Ovary (tissue), 9 donors: Measurements from ENCODE around the gene SOWAHD. TPM values are rescaled to one million over a fixed set of nuclear protein-coding genes. Genes with fewer than 3 reads are reported as not detected.
A peak's percentile ranks its signal among the peaks of the same experiment; 100 is the strongest.

Experiments used
- DNase-seq, 5 donors: peaks; one replicate each; pipeline ENCODE4 v3.0.0-alpha.2; 2019 to 2020
- H3K27ac ChIP-seq, 2 donors: fragments of 200-600 bp; one replicate each; pipeline versions ENCODE4 v1.5.1 to v1.8.0; 2019 to 2022
- H3K27me3 ChIP-seq: fragments of 200-600 bp; one replicate; pipeline ENCODE4 v1.8.0; 2022
- H3K36me3 ChIP-seq: fragments of 200-600 bp; sonication (generic); one replicate; pipeline ENCODE4 v1.5.1; 2019
- H3K4me1 ChIP-seq: one replicate; pipeline ENCODE4 v1.8.1; 2013; ENCODE audit warnings: mild to moderate bottlenecking, moderate library complexity; ENCODE audit not compliant: insufficient read depth
- H3K4me3 ChIP-seq: fragments of 200-600 bp; sonication (generic); one replicate; pipeline ENCODE4 v1.5.1; 2017
- H3K9me3 ChIP-seq, 2 donors: fragments of 200-600 bp in 1 of 2; sonication (generic) in 1 of 2; one replicate each; pipeline versions ENCODE4 v1.5.1 to v1.8.1; 2013 to 2019; ENCODE audit warnings: mild to moderate bottlenecking in 1 of 2, moderate library complexity in 1 of 2
- EP300 ChIP-seq: sonication (generic); formaldehyde crosslinking; IDR thresholded peaks from one replicate; pipeline ENCODE4 v1.6.1; 2017; ENCODE audit warnings: antibody characterized with exemption
- POLR2A ChIP-seq: fragments of 450-650 bp; IDR thresholded peaks from one replicate; pipeline ENCODE4 v1.6.1; 2017; ENCODE audit warnings: antibody characterized with exemption, mild to moderate bottlenecking, moderate library complexity
- WGBS, 3 donors: extraction: QIAGEN DNeasy Blood & Tissue Kit in 1 of 3; methylation state at CpG; one replicate each; pipeline versions ENCODE4 v1.1.5 to v1.1.7; 2013 to 2017; 5-methylcytosine and 5-hydroxymethylcytosine counted together
- intact Hi-C, 4 donors: fragments of 100-400 bp; cut with DNase I; formaldehyde crosslinking; loops; one replicate each; pipeline versions ENCODE4 v1.11.0 to v1.15.1; 2022 to 2023
- polyA plus RNA-seq, 2 donors: library from polyadenylated mRNA; stranded (reverse); fragments of 200-250 nt in 1 of 2; fragments of 350-450 nt in 1 of 2; fragmentation: Illumina TruSeq in 1 of 2; extraction: RNeasy Lipid Tissue Mini Kit (QIAGEN cat#74804) in 1 of 2; gene quantifications; one replicate each; pipeline ENCODE4 v1.2.3, GENCODE V29; 2013 to 2014
- total RNA-seq, 7 donors: library from RNA; depleted of rRNA in 2 of 7; stranded (reverse); fragments of >200 nt in 2 of 7; fragmentation: NEBNext Ultra II Directional in 3 of 7; extraction: Animal tissue kit (Norgen Biotek cat#: 25700) in 3 of 7; gene quantifications; one replicate each; pipeline versions ENCODE4 v1.1.0 to v1.2.4, GENCODE V29; 2016 to 2023
- TF ChIP-seq, protein P1 (sequence below), 3 donors: fragments of 450-650 bp in 2 of 3; fragments of 200-600 bp in 1 of 3; IDR thresholded peaks; one replicate each; pipeline versions ENCODE4 v1.5.1 to v1.8.0; 2016 to 2022; ENCODE audit warnings: antibody characterized with exemption in 3 of 3, mild to moderate bottlenecking in 1 of 3
- donor health status: DM: no; HTN: no; CAD: no; lungs with moderate emphysema.
- donor health status: DM: no; HTN: no; CAD: no.
- donor health status: Bipolar disorder and iron deficiency.
- donor health status: DM: yes; HTN: yes; CAD: no.
- donor health status: DM: no; HTN: no; CAD: no.
- donor health status: DM: yes; HTN: yes; CAD: no.

SOWAHD gene
- total and polyA plus RNA-seq, 9 donors: 0.12 to 2.3 (median 0.50) TPM; not detected in 2

DNA sequence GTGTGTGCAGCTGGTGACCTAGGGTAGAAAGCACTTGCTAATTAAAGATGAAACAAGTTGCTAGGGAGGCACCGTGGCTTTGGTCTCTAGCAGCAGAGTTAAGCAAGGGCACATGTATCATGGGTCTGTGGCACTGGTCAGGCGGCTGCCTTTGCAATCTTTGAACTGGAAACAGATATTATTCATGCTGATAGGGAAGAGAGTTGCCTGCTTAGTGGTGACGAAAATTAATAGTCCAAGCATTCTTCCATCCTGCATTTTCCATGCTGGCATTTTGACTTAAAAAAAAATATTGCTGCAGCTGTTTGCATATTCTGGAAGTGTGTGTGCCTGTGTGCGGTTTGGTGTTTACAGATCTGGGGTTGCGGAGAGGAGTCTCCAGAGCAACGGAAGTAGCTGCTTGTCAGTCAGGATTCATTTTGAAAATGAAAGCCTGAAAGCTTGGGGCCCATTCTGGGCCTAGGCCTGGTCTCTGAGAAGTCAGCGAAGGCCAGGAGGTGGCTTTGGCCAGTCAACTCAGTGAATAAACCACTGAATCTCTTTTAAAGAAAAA lies 2.3 kb upstream of the SOWAHD start:
- no peaks in the 10 kb centered on the region for H3K36me3 ChIP-seq
- no peaks in the 10 kb centered on the region for H3K4me1 ChIP-seq
- TF ChIP-seq EP300 (no peak), POLR2A (no peak)
- TF ChIP-seq, protein P1, sequence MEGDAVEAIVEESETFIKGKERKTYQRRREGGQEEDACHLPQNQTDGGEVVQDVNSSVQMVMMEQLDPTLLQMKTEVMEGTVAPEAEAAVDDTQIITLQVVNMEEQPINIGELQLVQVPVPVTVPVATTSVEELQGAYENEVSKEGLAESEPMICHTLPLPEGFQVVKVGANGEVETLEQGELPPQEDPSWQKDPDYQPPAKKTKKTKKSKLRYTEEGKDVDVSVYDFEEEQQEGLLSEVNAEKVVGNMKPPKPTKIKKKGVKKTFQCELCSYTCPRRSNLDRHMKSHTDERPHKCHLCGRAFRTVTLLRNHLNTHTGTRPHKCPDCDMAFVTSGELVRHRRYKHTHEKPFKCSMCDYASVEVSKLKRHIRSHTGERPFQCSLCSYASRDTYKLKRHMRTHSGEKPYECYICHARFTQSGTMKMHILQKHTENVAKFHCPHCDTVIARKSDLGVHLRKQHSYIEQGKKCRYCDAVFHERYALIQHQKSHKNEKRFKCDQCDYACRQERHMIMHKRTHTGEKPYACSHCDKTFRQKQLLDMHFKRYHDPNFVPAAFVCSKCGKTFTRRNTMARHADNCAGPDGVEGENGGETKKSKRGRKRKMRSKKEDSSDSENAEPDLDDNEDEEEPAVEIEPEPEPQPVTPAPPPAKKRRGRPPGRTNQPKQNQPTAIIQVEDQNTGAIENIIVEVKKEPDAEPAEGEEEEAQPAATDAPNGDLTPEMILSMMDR (IDR thresholded peaks at IDR 0.05): no peak
- intact Hi-C loops: no loop called here
- no peaks in the 10 kb centered on the region for H3K9me3 ChIP-seq
- no peak overlapping the region for H3K4me3 ChIP-seq
- no peak for DNase-seq
- H3K27ac ChIP-seq: no peak overlapping the region
- no peaks in the 10 kb centered on the region for H3K27me3 ChIP-seq
- 58 to 73% (median 72%) methylated on average over 7 of the region's 7 CpGs for WGBS, 3 donors

DNA sequence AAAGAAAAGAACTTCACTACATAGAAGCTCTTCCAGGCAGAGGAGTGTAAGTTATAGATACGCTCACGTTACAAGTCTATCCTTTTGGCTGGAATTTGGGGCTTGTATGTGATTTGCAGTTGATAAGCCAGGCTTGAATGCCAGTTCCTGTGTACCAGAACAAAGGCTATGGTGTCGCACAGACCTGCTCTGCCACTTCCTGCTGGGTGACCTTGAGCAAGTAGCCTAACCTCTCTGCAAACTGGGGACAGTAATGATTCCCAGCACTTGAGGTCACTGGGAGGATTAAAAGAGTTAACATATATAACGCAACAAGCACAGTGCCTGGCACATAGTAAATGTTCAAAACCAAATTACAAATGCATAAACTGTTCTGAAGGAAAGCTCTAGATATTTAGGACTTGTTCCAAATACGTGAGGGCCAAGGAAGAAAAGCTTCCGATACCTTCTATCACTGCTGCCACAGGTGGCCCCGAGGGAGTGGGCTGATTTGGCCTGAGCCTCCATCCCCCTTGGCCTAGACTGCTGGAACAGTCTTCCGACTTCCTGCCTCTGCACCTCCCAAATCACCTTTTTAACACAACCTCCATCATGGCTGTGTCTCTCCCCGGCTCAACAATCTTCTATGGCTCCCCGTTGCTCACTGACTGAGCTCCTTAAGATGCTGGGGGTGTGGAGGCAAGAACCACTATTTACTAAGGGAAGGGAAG lies 1.3 kb upstream of the SOWAHD start:
- Histone ChIP-seq H3K27ac (peak overlapping the region in 1 of 2 donors; percentile 42), H3K36me3 (no peaks in the 10 kb centered on the region), H3K4me3 (no peak overlapping the region), H3K4me1 (no peaks in the 10 kb centered on the region), H3K9me3 (no peaks in the 10 kb centered on the region), H3K27me3 (no peaks in the 10 kb centered on the region)
- no peak for DNase-seq
- TF ChIP-seq EP300 (no peak), POLR2A (no peak)
- TF ChIP-seq, protein P1 (IDR thresholded peaks at IDR 0.05): no peak
- intact Hi-C loops: no loop called here
- 72 to 76% (median 73%) methylated on average over 10 of the region's 10 CpGs for WGBS, 3 donors

DNA sequence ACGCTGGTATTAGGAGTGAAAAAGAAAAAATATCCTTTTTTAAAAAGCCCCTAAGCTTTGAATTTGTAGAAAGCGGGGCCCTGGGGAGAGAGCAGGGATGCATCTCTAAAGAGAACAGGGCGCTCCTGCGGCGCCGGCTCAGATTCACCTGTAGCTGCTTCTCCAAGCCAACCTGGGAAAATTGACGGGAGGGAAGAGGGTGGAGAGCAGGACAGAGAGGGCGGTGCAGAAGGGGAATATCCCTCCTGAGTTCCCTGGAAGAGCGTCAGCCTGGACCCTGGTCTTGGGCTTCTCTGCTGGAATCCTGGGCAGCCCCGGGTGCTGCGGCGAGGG lies 776 bp upstream of the SOWAHD start:
- peak overlapping the region; percentile 32 for H3K4me3 ChIP-seq

GRCh38 chrX:119758731-119759247 lies 401 bp downstream of the SOWAHD start:
- Histone ChIP-seq H3K9me3 (no peaks in the 10 kb centered on the region), H3K36me3 (no peaks in the 10 kb centered on the region), H3K4me1 (no peaks in the 10 kb centered on the region), H3K4me3 (peak overlapping the region; percentile 32), H3K27ac (peak overlapping the region in 1 of 2 donors; percentile 42), H3K27me3 (no peaks in the 10 kb centered on the region)
- WGBS, 3 donors: 19 to 40% (median 30%) methylated on average over 26 to 54 of the region's 54 CpGs
- no peak for TF ChIP-seq POLR2A
- no peak for TF ChIP-seq EP300
- TF ChIP-seq, protein P1 (IDR thresholded peaks at IDR 0.05): no peak
- DNase-seq: peak; percentile 14 to 51 (median 24)
- intact Hi-C loops: no loop called here

More for the DNA sequence above, 776 bp upstream of the SOWAHD start:
- DNase-seq: no peak
- Histone ChIP-seq H3K27ac (peak overlapping the region in 1 of 2 donors; percentile 42), H3K9me3 (no peaks in the 10 kb centered on the region), H3K36me3 (no peaks in the 10 kb centered on the region), H3K27me3 (no peaks in the 10 kb centered on the region), H3K4me1 (no peaks in the 10 kb centered on the region)
- TF ChIP-seq POLR2A (no peak), EP300 (no peak)
- TF ChIP-seq, protein P1 (IDR thresholded peaks at IDR 0.05): no peak
- WGBS, 3 donors: 47 to 57% (median 54%) methylated on average over 12 of the region's 12 CpGs
- intact Hi-C loops: no loop called here
